Keratinocyte (primary cell): ENCODE data around the gene KXD1. TPM values are rescaled to one million over a fixed set of nuclear protein-coding genes. Genes with fewer than 3 reads are reported as not detected.

ENCODE experiments used
- DNase-seq: peaks from one replicate; pipeline ENCODE4 v3.0.0-alpha.2; 2011; ENCODE audit warnings: low read depth, missing footprints, low spot score
- FAIRE-seq: peaks from 2 replicates; lab custom pipeline; 2011; peaks lifted over from hg19 to GRCh38; lab: Jason Lieb, UNC
- H2AFZ ChIP-seq: 2 replicates; pipeline ENCODE4 v1.6.0; 2012; ENCODE audit warnings: low read length, control low read depth, inconsistent platforms; ENCODE audit not compliant: control insufficient read depth
- H3K27ac ChIP-seq: 2 replicates; pipeline ENCODE4 v1.5.1; 2011; ENCODE audit warnings: low read length; ENCODE audit not compliant: control insufficient read depth, insufficient read depth
- H3K27me3 ChIP-seq: 3 replicates; pipeline ENCODE4 v1.6.0; 2011; ENCODE audit warnings: low read length; ENCODE audit not compliant: control insufficient read depth, insufficient read depth; ENCODE audit errors: extremely low read depth
- H3K36me3 ChIP-seq, 2 experiments: 2 replicates in 1 of 2; 3 replicates in 1 of 2; pipeline ENCODE4 v1.5.1; 2011; ENCODE audit warnings: low read length in 2 of 2, mild to moderate bottlenecking in 1 of 2; ENCODE audit not compliant: control insufficient read depth in 2 of 2, insufficient read depth in 2 of 2; ENCODE audit errors: extremely low read depth in 1 of 2
- H3K4me1 ChIP-seq: 3 replicates; pipeline ENCODE4 v1.5.1; 2011; ENCODE audit warnings: low read length; ENCODE audit not compliant: control insufficient read depth, insufficient read depth; ENCODE audit errors: extremely low read depth
- H3K4me2 ChIP-seq: 3 replicates; pipeline ENCODE4 v1.6.0; 2011; ENCODE audit warnings: low read depth, low read length; ENCODE audit not compliant: control insufficient read depth, insufficient read depth; ENCODE audit errors: extremely low read depth
- H3K4me3 ChIP-seq, 3 experiments: fragments of 200-600 bp in 1 of 3; sonication (generic) in 1 of 3; 2 replicates in 2 of 3; 3 replicates in 1 of 3; pipeline ENCODE4 v1.5.1; 2011 to 2016; ENCODE audit warnings: low read length in 3 of 3, mild to moderate bottlenecking in 3 of 3, control low read depth in 2 of 3, inconsistent platforms in 1 of 3, low read depth in 1 of 3, mixed read lengths in 1 of 3, mixed run types in 1 of 3, moderate library complexity in 1 of 3; ENCODE audit not compliant: control insufficient read depth in 2 of 3, insufficient read depth in 2 of 3; ENCODE audit errors: extremely low read depth in 1 of 3
- H3K79me2 ChIP-seq: 2 replicates; pipeline ENCODE4 v1.6.0; 2012; ENCODE audit warnings: low read length; ENCODE audit not compliant: control insufficient read depth, insufficient read depth
- H3K9ac ChIP-seq: 3 replicates; pipeline ENCODE4 v1.6.0; 2011; ENCODE audit warnings: low read length; ENCODE audit not compliant: control insufficient read depth, insufficient read depth; ENCODE audit errors: extremely low read depth
- H3K9me1 ChIP-seq: 3 replicates; pipeline ENCODE4 v1.6.0; 2011; ENCODE audit warnings: low read length; ENCODE audit not compliant: control insufficient read depth, insufficient read depth; ENCODE audit errors: extremely low read depth
- H3K9me3 ChIP-seq: 2 replicates; pipeline ENCODE4 v1.5.1; 2012; ENCODE audit warnings: low read depth, low read length; ENCODE audit not compliant: control insufficient read depth
- H4K20me1 ChIP-seq: 3 replicates; pipeline ENCODE4 v1.6.0; 2011; ENCODE audit warnings: low read length; ENCODE audit not compliant: control insufficient read depth, insufficient read depth; ENCODE audit errors: extremely low read depth
- EZH2 ChIP-seq: IDR thresholded peaks from one replicate; pipeline ENCODE4 v1.6.1; 2012; ENCODE audit warnings: inconsistent platforms, mild to moderate bottlenecking, low read length, moderate library complexity
- dilution Hi-C: fragments of 300-500 bp; cut with MboI; formaldehyde crosslinking; loops from one replicate; pipeline ENCODE4 v1.7.0; 2020; ENCODE audit warnings: low sequenced_read_pairs; ENCODE audit not compliant: extremely low pct_ligation_motif_present
- polyA plus RNA-seq, 5 experiments: library from polyadenylated mRNA; depleted of rRNA in 3 of 5; stranded (reverse) in 3 of 5; stranded (forward) in 1 of 5; unstranded in 1 of 5; fragments of >200 nt; gene quantifications; 1 replicate in 1 of 5; 2 replicates in 3 of 5; 3 replicates in 1 of 5; pipeline versions ENCODE4 v1.2.1 to v1.2.3, GENCODE V29; 2011 to 2012; ENCODE audit warnings: missing spikeins in 2 of 5, low read depth in 1 of 5, low replicate concordance in 1 of 5
- TF ChIP-seq, protein P1 (sequence below), 3 experiments: IDR thresholded peaks in 1 of 3; conservative IDR thresholded peaks in 1 of 3; optimal IDR thresholded peaks in 1 of 3; 2 replicates in 2 of 3; 3 replicates in 1 of 3; pipeline versions ENCODE3 to v1.5.1; 2011; ENCODE audit warnings: low read length in 3 of 3, mild to moderate bottlenecking in 3 of 3, moderate library complexity in 2 of 3, control low read depth in 1 of 3, inconsistent platforms in 1 of 3; ENCODE audit not compliant: insufficient read depth in 2 of 3; ENCODE audit errors: extremely low read depth in 1 of 3

The KXD1 gene
- polyA plus RNA-seq, 1 donor (not counting 4 experiments of a cell fraction or from before 2014, with no cell fraction given), result 94.6 TPM

DNA sequence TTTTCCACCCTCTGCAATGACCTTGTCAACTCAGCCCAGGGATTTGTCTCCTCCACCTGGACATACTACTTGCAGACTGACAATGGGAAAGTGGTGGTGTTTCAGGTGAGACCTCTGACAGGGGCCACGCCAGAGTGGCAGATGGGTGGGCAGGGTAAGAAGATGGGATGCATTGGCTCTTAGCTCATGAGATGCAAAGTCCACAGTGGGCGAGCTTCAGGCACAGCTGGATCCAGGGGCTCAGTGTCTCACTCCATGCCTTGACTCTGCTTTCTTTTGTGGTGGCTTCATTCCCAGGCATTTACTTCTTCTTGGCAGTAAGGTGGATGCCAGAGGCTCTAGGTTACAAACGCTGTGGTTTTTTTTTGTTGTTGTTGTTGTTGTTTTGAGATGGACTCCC, 58.4 kb downstream of the KXD1 start:
- peaks cover 36% of the 10 kb centered on the region for H3K27me3 ChIP-seq
- H3K9me3 ChIP-seq, result no peaks in the 10 kb centered on the region
- no peaks in the 10 kb centered on the region for H4K20me1 ChIP-seq
- no peak for TF ChIP-seq EZH2
- TF ChIP-seq, protein P1, sequence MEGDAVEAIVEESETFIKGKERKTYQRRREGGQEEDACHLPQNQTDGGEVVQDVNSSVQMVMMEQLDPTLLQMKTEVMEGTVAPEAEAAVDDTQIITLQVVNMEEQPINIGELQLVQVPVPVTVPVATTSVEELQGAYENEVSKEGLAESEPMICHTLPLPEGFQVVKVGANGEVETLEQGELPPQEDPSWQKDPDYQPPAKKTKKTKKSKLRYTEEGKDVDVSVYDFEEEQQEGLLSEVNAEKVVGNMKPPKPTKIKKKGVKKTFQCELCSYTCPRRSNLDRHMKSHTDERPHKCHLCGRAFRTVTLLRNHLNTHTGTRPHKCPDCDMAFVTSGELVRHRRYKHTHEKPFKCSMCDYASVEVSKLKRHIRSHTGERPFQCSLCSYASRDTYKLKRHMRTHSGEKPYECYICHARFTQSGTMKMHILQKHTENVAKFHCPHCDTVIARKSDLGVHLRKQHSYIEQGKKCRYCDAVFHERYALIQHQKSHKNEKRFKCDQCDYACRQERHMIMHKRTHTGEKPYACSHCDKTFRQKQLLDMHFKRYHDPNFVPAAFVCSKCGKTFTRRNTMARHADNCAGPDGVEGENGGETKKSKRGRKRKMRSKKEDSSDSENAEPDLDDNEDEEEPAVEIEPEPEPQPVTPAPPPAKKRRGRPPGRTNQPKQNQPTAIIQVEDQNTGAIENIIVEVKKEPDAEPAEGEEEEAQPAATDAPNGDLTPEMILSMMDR (optimal IDR thresholded peaks at IDR 0.05 in 1 of 3, IDR thresholded peaks at IDR 0.05 in 1 of 3, conservative IDR thresholded peaks at IDR 0.05 in 1 of 3; ENCODE audit: extremely low read depth in 1 of 3, insufficient read depth in 2 of 3, low read length in 3 of 3), result no peak
- no peaks in the 10 kb centered on the region for H3K4me1 ChIP-seq
- H3K79me2 ChIP-seq, result no peaks in the 10 kb centered on the region
- no peak overlapping the region for H2AFZ ChIP-seq
- no peak overlapping the region for H3K27ac ChIP-seq
- no peaks in the 10 kb centered on the region for H3K36me3 ChIP-seq
- no peak overlapping the region for H3K4me3 ChIP-seq
- DNase-seq (no peak), FAIRE-seq (no peak)
- no peak overlapping the region for H3K9ac ChIP-seq
- H3K9me1 ChIP-seq, result no peaks in the 10 kb centered on the region
- no peak overlapping the region for H3K4me2 ChIP-seq
- dilution Hi-C loops, result no loop called here

DNA sequence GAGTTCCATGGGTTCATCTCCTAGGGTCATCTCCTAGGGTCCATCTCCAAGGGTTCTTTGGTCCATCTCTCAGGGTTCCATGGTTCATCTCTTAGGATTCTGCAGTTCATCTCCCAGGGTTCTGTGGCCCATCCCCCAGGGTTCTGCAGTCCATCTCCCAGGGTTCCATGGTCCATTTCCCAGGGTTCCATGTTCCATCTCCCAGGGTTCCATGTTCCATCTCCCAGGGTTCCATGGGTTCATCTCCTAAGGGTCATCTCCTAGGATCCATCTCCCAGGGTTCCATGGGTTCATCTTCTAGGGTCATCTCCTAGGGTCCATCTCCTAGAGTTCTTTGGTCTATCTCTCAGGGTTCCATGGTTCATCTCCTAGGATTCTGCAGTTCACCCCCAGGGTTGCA, 59.9 kb downstream of the KXD1 start:
- TF ChIP-seq, protein P1 (optimal IDR thresholded peaks at IDR 0.05 in 1 of 3, IDR thresholded peaks at IDR 0.05 in 1 of 3, conservative IDR thresholded peaks at IDR 0.05 in 1 of 3; ENCODE audit: extremely low read depth in 1 of 3, insufficient read depth in 2 of 3, low read length in 3 of 3), result no peak
- no peak for TF ChIP-seq EZH2
- Histone ChIP-seq H3K4me1 (no peaks in the 10 kb centered on the region), H3K9me3 (no peaks in the 10 kb centered on the region), H2AFZ (no peak overlapping the region), H3K27me3 (peaks cover 22% of the 10 kb centered on the region), H3K4me2 (no peak overlapping the region), H3K36me3 (no peaks in the 10 kb centered on the region), H3K27ac (no peak overlapping the region), H3K4me3 (no peak overlapping the region), H3K9me1 (no peaks in the 10 kb centered on the region), H4K20me1 (no peaks in the 10 kb centered on the region), H3K9ac (no peak overlapping the region), H3K79me2 (no peaks in the 10 kb centered on the region)
- dilution Hi-C loops, result no loop called here
- DNase-seq (no peak), FAIRE-seq (no peak)
